Muscle layer of colon (tissue), 2 donors: ENCODE measurements around the gene WRAP73.

Experiments
- H3K27ac ChIP-seq: one replicate; pipeline ENCODE4 v1.7.0; 2013; ENCODE audit warnings: low read depth, mild to moderate bottlenecking, low read length, moderate library complexity
- H3K27me3 ChIP-seq, 2 donors: one replicate each; pipeline ENCODE4 v1.7.0; 2013; ENCODE audit warnings: low read length in 2 of 2, mild to moderate bottlenecking in 2 of 2; ENCODE audit not compliant: insufficient read depth in 2 of 2, control insufficient read depth in 1 of 2
- H3K36me3 ChIP-seq: one replicate; pipeline ENCODE4 v1.7.0; 2013; ENCODE audit warnings: mild to moderate bottlenecking, low read length; ENCODE audit not compliant: insufficient read depth
- H3K4me1 ChIP-seq: one replicate; pipeline ENCODE4 v1.7.0; 2013; ENCODE audit warnings: mild to moderate bottlenecking, low read length; ENCODE audit not compliant: insufficient read depth
- H3K4me3 ChIP-seq, 2 donors: one replicate each; pipeline ENCODE4 v1.7.0; 2013; ENCODE audit warnings: low read length in 2 of 2, low read depth in 1 of 2, mild to moderate bottlenecking in 1 of 2, moderate library complexity in 1 of 2
- H3K9ac ChIP-seq: one replicate; pipeline ENCODE4 v1.7.0; 2013; ENCODE audit warnings: low read length
- H3K9me3 ChIP-seq: one replicate; pipeline ENCODE4 v1.7.0; 2013; ENCODE audit warnings: mild to moderate bottlenecking, low read length
- donor health status: abdominal sarcoma.
- donor health status: Adenocarcinoma of cecum.

The WRAP73 gene

GRCh38 chr1:3609016-3609768 lies 40.7 kb downstream of the WRAP73 start:
- no peak overlapping the region for H3K4me3 ChIP-seq
- no peak overlapping the region for H3K9ac ChIP-seq
- no peaks in the 10 kb centered on the region for H3K4me1 ChIP-seq
- H3K9me3 ChIP-seq = no peaks in the 10 kb centered on the region
- H3K27me3 ChIP-seq = peaks cover 15 to 43% of the 10 kb centered on the region in 2 donors
- H3K36me3 ChIP-seq = no peaks in the 10 kb centered on the region
- H3K27ac ChIP-seq = no peak overlapping the region

GRCh38 chr1:3608154-3608553 lies 41.7 kb downstream of the WRAP73 start:
- Histone ChIP-seq H3K9me3 (no peaks in the 10 kb centered on the region), H3K27me3 (peaks cover 15 to 43% of the 10 kb centered on the region in 2 donors), H3K36me3 (no peaks in the 10 kb centered on the region), H3K9ac (no peak overlapping the region), H3K4me3 (no peak overlapping the region), H3K27ac (no peak overlapping the region), H3K4me1 (no peaks in the 10 kb centered on the region)

DNA sequence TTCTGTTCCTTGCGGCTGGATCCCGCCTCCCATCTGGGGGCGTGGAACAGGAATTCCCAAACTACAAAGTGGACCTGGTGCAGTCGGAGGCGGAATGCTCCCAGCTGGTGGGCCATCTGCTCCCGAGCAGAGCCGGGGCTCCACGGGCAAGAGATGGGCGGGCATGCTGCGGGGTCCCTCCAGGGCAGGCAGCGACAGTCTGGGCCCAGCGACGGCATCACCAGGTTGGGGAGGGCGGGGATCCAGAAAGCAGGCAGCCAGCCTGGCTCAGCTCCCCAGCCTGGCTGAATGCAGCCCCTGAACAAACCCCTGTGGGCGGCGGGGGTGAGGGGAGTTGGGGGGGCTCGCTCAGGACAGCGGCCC lies 42.2 kb downstream of the WRAP73 start:
- no peaks in the 10 kb centered on the region for H3K4me1 ChIP-seq
- no peak overlapping the region for H3K4me3 ChIP-seq
- no peak overlapping the region for H3K9ac ChIP-seq
- H3K9me3 ChIP-seq = no peaks in the 10 kb centered on the region
- no peak overlapping the region for H3K27ac ChIP-seq
- peaks cover 13 to 43% of the 10 kb centered on the region in 2 donors for H3K27me3 ChIP-seq
- H3K36me3 ChIP-seq = no peaks in the 10 kb centered on the region

GRCh38 chr1:3606779-3607702 lies 42.9 kb downstream of the WRAP73 start:
- no peaks in the 10 kb centered on the region for H3K4me1 ChIP-seq
- H3K36me3 ChIP-seq = no peaks in the 10 kb centered on the region
- H3K4me3 ChIP-seq = no peak overlapping the region
- H3K9ac ChIP-seq = no peak overlapping the region
- H3K27me3 ChIP-seq = peaks cover 11 to 41% of the 10 kb centered on the region in 2 donors
- H3K27ac ChIP-seq = no peak overlapping the region
- H3K9me3 ChIP-seq = no peaks in the 10 kb centered on the region

DNA sequence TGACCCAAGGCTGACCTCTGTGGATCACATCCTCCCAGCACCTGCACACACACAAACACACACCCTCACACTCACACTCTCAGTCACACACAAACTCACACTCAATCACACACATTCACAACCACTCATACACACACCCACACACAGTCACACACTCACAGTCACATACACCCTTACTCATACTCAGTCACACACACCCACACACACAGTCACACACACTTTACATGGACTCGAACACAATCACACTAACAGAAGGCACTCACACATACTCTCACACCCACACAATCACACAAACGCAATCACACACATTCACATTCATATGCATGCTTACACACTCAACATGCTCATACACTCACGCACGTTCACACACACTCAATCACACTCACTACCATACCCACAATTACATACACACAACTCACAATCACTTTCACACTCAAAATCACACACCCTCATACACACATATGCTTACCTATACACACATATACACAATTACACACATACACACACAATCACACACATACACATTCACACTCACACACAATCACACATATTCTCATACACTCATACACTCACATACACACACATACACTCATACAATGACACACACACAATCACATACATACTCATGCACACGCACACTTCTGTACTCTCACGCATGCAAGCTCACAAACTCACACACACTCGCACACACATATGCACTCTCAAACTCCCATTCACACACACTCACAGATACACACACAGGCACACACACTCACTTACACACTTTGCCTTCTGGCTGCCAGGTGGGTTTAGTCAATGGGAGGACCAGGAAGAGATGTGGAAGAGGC lies 44.7 kb downstream of the WRAP73 start:
- Histone ChIP-seq H3K4me1 (no peaks in the 10 kb centered on the region), H3K36me3 (no peaks in the 10 kb centered on the region), H3K9ac (no peak overlapping the region), H3K4me3 (no peak overlapping the region), H3K27ac (no peak overlapping the region), H3K27me3 (peaks cover 11 to 26% of the 10 kb centered on the region in 2 donors), H3K9me3 (no peaks in the 10 kb centered on the region)

DNA sequence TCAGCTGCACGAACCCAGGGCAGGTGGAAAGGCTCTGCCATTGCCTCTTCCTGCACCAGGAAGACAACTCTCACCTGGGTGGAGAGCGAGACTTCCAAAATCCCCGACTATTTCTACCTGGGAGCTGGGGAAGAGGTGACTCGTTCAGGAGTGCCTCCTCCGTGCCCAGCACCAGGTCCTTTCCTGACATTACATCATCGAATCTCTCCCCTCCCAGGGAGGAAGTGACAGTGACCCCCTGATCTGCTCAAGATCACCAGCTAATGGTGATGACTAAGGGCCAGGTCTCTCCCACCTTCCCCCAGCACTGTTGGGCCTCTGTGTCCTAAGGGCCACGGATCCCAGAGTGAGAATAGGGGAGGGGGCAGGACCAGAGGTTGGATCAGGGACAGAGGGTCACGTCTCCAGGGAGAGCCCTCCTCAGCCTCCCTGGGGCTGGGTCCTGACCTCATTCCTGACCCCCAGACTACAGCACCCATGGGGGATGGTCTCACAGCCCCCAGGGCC lies 45.4 kb downstream of the WRAP73 start:
- no peak overlapping the region for H3K4me3 ChIP-seq
- no peak overlapping the region for H3K9ac ChIP-seq
- peaks cover 6 to 19% of the 10 kb centered on the region in 2 donors for H3K27me3 ChIP-seq
- H3K9me3 ChIP-seq = no peaks in the 10 kb centered on the region
- no peak overlapping the region for H3K27ac ChIP-seq
- no peaks in the 10 kb centered on the region for H3K4me1 ChIP-seq
- no peaks in the 10 kb centered on the region for H3K36me3 ChIP-seq

GRCh38 chr1:3603571-3604467 lies 46.1 kb downstream of the WRAP73 start:
- Histone ChIP-seq H3K27ac (no peak overlapping the region), H3K36me3 (no peaks in the 10 kb centered on the region), H3K4me3 (no peak overlapping the region), H3K27me3 (peaks cover 0 to 12% of the 10 kb centered on the region in 2 donors), H3K4me1 (no peaks in the 10 kb centered on the region), H3K9me3 (no peaks in the 10 kb centered on the region), H3K9ac (no peak overlapping the region)

DNA sequence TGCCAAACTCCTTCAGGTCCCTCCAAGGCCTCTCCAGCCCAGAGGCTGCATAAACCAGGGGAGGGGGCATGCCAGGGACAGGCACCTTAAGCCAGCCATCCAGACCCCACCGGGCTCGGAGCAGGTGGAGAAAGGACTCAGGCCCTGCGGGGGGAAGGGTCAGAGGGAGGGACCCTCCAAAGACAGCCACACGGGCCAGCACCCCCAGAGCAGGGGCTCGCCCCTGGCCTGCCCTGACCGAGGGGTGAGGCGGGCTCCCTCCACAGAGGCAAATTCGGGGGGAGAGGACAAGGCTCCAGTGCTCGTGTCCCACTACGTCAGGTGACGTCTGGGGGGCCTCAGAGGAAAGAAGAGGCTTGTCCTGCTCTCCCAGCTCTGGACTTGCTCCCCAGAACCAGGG lies 46.7 kb downstream of the WRAP73 start:
- Histone ChIP-seq H3K27me3 (peaks cover 0 to 10% of the 10 kb centered on the region in 2 donors), H3K4me3 (no peak overlapping the region), H3K9ac (no peak overlapping the region), H3K9me3 (no peaks in the 10 kb centered on the region), H3K36me3 (no peaks in the 10 kb centered on the region), H3K4me1 (no peaks in the 10 kb centered on the region), H3K27ac (no peak overlapping the region)

GRCh38 chr1:3602375-3602774 lies 47.5 kb downstream of the WRAP73 start:
- Histone ChIP-seq H3K9me3 (no peaks in the 10 kb centered on the region), H3K9ac (no peak overlapping the region), H3K4me3 (no peak overlapping the region), H3K4me1 (peaks cover 4% of the 10 kb centered on the region), H3K27me3 (peaks cover 0 to 10% of the 10 kb centered on the region in 2 donors), H3K27ac (no peak overlapping the region), H3K36me3 (no peaks in the 10 kb centered on the region)

DNA sequence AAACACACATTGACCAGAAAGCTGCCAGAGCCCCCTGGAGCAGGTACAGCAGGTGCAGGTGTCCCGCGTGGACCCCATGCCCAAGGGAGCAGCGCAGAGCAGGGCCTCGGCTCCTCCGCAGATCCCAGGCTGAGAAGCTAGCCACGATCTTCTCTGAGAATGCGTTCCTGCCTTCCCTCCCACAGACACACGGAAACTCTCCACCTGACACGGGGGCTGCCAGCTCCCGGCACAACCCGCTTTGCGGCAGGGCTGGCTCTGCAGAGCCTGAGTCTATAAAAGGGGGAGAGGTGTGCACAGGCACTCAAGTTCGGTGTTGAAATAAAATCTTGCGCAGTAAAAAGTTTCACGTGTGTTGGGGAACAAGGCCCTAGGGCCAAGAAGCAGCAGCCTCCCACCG lies 48.2 kb downstream of the WRAP73 start:
- Histone ChIP-seq H3K9ac (no peak overlapping the region), H3K4me1 (peaks cover 4% of the 10 kb centered on the region), H3K4me3 (no peak overlapping the region), H3K27me3 (peaks cover 0 to 10% of the 10 kb centered on the region in 2 donors), H3K36me3 (no peaks in the 10 kb centered on the region), H3K27ac (no peak overlapping the region), H3K9me3 (no peaks in the 10 kb centered on the region)
